HG03139 (cell line): ENCODE measurements around the gene FANCG.

Source experiments
- ATAC-seq: cut with Tn5 transposase; IDR thresholded peaks from one replicate; pipeline ENCODE4 v1.9.1; 2021; ENCODE audit not compliant: unreplicated experiment

FANCG gene

DNA sequence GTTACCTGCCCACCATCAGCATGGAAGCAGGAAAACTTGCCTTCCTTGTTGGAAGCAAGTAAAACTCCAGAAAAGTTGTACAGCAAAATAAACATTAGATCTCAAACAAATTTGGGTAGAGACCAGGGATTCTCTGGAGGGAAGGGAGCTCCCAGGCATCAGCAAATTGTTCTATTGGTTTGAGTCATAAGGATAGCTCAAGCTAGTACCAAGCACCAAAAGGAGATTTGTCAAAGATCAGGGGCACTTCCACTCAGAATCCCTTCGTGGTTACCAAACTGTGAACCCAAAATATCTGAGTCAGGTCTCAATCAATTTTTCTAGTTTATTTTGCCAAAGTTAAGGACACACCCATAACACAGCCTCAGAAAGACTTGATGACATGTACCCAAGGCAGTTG, 52.4 kb downstream of the FANCG start:
- ATAC-seq: no peak

- ATAC-seq: no peak
Observed at GRCh38 chr9:35026671-35027070, 53.1 kb downstream of the FANCG start.
